Keratinocyte (primary cell): ENCODE data around the gene HOXC11. TPM values are rescaled to one million over a fixed set of nuclear protein-coding genes. Genes with fewer than 3 reads are reported as not detected.

ENCODE experiments used
- DNase-seq: peaks from one replicate; pipeline ENCODE4 v3.0.0-alpha.2; 2011; ENCODE audit warnings: low read depth, missing footprints, low spot score
- FAIRE-seq: peaks from 2 replicates; lab custom pipeline; 2011; peaks lifted over from hg19 to GRCh38; lab: Jason Lieb, UNC
- H2AFZ ChIP-seq: 2 replicates; pipeline ENCODE4 v1.6.0; 2012; ENCODE audit warnings: low read length, control low read depth, inconsistent platforms; ENCODE audit not compliant: control insufficient read depth
- H3K27ac ChIP-seq: 2 replicates; pipeline ENCODE4 v1.5.1; 2011; ENCODE audit warnings: low read length; ENCODE audit not compliant: control insufficient read depth, insufficient read depth
- H3K27me3 ChIP-seq: 3 replicates; pipeline ENCODE4 v1.6.0; 2011; ENCODE audit warnings: low read length; ENCODE audit not compliant: control insufficient read depth, insufficient read depth; ENCODE audit errors: extremely low read depth
- H3K36me3 ChIP-seq, 2 experiments: 2 replicates in 1 of 2; 3 replicates in 1 of 2; pipeline ENCODE4 v1.5.1; 2011; ENCODE audit warnings: low read length in 2 of 2, mild to moderate bottlenecking in 1 of 2; ENCODE audit not compliant: control insufficient read depth in 2 of 2, insufficient read depth in 2 of 2; ENCODE audit errors: extremely low read depth in 1 of 2
- H3K4me1 ChIP-seq: 3 replicates; pipeline ENCODE4 v1.5.1; 2011; ENCODE audit warnings: low read length; ENCODE audit not compliant: control insufficient read depth, insufficient read depth; ENCODE audit errors: extremely low read depth
- H3K4me2 ChIP-seq: 3 replicates; pipeline ENCODE4 v1.6.0; 2011; ENCODE audit warnings: low read depth, low read length; ENCODE audit not compliant: control insufficient read depth, insufficient read depth; ENCODE audit errors: extremely low read depth
- H3K4me3 ChIP-seq, 3 experiments: fragments of 200-600 bp in 1 of 3; sonication (generic) in 1 of 3; 2 replicates in 2 of 3; 3 replicates in 1 of 3; pipeline ENCODE4 v1.5.1; 2011 to 2016; ENCODE audit warnings: low read length in 3 of 3, mild to moderate bottlenecking in 3 of 3, control low read depth in 2 of 3, inconsistent platforms in 1 of 3, low read depth in 1 of 3, mixed read lengths in 1 of 3, mixed run types in 1 of 3, moderate library complexity in 1 of 3; ENCODE audit not compliant: control insufficient read depth in 2 of 3, insufficient read depth in 2 of 3; ENCODE audit errors: extremely low read depth in 1 of 3
- H3K79me2 ChIP-seq: 2 replicates; pipeline ENCODE4 v1.6.0; 2012; ENCODE audit warnings: low read length; ENCODE audit not compliant: control insufficient read depth, insufficient read depth
- H3K9ac ChIP-seq: 3 replicates; pipeline ENCODE4 v1.6.0; 2011; ENCODE audit warnings: low read length; ENCODE audit not compliant: control insufficient read depth, insufficient read depth; ENCODE audit errors: extremely low read depth
- H3K9me1 ChIP-seq: 3 replicates; pipeline ENCODE4 v1.6.0; 2011; ENCODE audit warnings: low read length; ENCODE audit not compliant: control insufficient read depth, insufficient read depth; ENCODE audit errors: extremely low read depth
- H3K9me3 ChIP-seq: 2 replicates; pipeline ENCODE4 v1.5.1; 2012; ENCODE audit warnings: low read depth, low read length; ENCODE audit not compliant: control insufficient read depth
- H4K20me1 ChIP-seq: 3 replicates; pipeline ENCODE4 v1.6.0; 2011; ENCODE audit warnings: low read length; ENCODE audit not compliant: control insufficient read depth, insufficient read depth; ENCODE audit errors: extremely low read depth
- EZH2 ChIP-seq: IDR thresholded peaks from one replicate; pipeline ENCODE4 v1.6.1; 2012; ENCODE audit warnings: inconsistent platforms, mild to moderate bottlenecking, low read length, moderate library complexity
- dilution Hi-C: fragments of 300-500 bp; cut with MboI; formaldehyde crosslinking; loops from one replicate; pipeline ENCODE4 v1.7.0; 2020; ENCODE audit warnings: low sequenced_read_pairs; ENCODE audit not compliant: extremely low pct_ligation_motif_present
- polyA plus RNA-seq, 5 experiments: library from polyadenylated mRNA; depleted of rRNA in 3 of 5; stranded (reverse) in 3 of 5; stranded (forward) in 1 of 5; unstranded in 1 of 5; fragments of >200 nt; gene quantifications; 1 replicate in 1 of 5; 2 replicates in 3 of 5; 3 replicates in 1 of 5; pipeline versions ENCODE4 v1.2.1 to v1.2.3, GENCODE V29; 2011 to 2012; ENCODE audit warnings: missing spikeins in 2 of 5, low read depth in 1 of 5, low replicate concordance in 1 of 5
- TF ChIP-seq, protein P1 (sequence below), 3 experiments: IDR thresholded peaks in 1 of 3; conservative IDR thresholded peaks in 1 of 3; optimal IDR thresholded peaks in 1 of 3; 2 replicates in 2 of 3; 3 replicates in 1 of 3; pipeline versions ENCODE3 to v1.5.1; 2011; ENCODE audit warnings: low read length in 3 of 3, mild to moderate bottlenecking in 3 of 3, moderate library complexity in 2 of 3, control low read depth in 1 of 3, inconsistent platforms in 1 of 3; ENCODE audit not compliant: insufficient read depth in 2 of 3; ENCODE audit errors: extremely low read depth in 1 of 3

The HOXC11 gene
- polyA plus RNA-seq, 1 donor (not counting 4 experiments of a cell fraction or from before 2014, with no cell fraction given), result 1.6 TPM

DNA sequence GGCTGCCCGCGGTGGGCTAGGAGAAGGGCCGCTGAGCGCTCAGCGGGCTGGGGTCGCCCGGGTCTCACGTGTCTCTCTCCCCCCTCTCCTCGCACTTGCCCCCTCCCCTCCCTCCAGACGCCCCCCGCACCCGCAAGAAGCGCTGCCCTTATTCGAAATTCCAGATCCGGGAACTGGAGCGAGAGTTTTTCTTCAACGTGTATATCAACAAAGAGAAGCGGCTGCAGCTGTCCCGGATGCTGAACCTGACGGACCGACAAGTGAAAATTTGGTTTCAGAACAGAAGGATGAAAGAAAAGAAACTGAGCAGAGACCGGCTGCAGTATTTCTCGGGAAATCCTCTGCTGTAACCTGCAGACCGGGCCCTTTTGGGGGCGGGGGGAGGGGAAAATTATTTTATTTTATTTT is 2.1 kb downstream of the HOXC11 start:
- Histone ChIP-seq H3K4me3 (peak overlapping the region; percentile 54 to 89 (median 68)), H3K4me1 (peaks cover 39% of the 10 kb centered on the region), H4K20me1 (no peaks in the 10 kb centered on the region), H3K9me1 (no peaks in the 10 kb centered on the region), H3K9ac (peak overlapping the region; percentile 89), H3K79me2 (peaks cover 22% of the 10 kb centered on the region), H3K27ac (no peak overlapping the region), H3K4me2 (peak overlapping the region; percentile 81), H3K36me3 (no peaks in the 10 kb centered on the region), H3K9me3 (no peaks in the 10 kb centered on the region), H2AFZ (no peak overlapping the region), H3K27me3 (no peaks in the 10 kb centered on the region)
- DNase-seq (no peak), FAIRE-seq (no peak)
- dilution Hi-C loops, result no loop called here
- no peak for TF ChIP-seq EZH2
- TF ChIP-seq, protein P1, sequence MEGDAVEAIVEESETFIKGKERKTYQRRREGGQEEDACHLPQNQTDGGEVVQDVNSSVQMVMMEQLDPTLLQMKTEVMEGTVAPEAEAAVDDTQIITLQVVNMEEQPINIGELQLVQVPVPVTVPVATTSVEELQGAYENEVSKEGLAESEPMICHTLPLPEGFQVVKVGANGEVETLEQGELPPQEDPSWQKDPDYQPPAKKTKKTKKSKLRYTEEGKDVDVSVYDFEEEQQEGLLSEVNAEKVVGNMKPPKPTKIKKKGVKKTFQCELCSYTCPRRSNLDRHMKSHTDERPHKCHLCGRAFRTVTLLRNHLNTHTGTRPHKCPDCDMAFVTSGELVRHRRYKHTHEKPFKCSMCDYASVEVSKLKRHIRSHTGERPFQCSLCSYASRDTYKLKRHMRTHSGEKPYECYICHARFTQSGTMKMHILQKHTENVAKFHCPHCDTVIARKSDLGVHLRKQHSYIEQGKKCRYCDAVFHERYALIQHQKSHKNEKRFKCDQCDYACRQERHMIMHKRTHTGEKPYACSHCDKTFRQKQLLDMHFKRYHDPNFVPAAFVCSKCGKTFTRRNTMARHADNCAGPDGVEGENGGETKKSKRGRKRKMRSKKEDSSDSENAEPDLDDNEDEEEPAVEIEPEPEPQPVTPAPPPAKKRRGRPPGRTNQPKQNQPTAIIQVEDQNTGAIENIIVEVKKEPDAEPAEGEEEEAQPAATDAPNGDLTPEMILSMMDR (optimal IDR thresholded peaks at IDR 0.05 in 1 of 3, IDR thresholded peaks at IDR 0.05 in 1 of 3, conservative IDR thresholded peaks at IDR 0.05 in 1 of 3; ENCODE audit: extremely low read depth in 1 of 3, insufficient read depth in 2 of 3, low read length in 3 of 3), result no peak

DNA sequence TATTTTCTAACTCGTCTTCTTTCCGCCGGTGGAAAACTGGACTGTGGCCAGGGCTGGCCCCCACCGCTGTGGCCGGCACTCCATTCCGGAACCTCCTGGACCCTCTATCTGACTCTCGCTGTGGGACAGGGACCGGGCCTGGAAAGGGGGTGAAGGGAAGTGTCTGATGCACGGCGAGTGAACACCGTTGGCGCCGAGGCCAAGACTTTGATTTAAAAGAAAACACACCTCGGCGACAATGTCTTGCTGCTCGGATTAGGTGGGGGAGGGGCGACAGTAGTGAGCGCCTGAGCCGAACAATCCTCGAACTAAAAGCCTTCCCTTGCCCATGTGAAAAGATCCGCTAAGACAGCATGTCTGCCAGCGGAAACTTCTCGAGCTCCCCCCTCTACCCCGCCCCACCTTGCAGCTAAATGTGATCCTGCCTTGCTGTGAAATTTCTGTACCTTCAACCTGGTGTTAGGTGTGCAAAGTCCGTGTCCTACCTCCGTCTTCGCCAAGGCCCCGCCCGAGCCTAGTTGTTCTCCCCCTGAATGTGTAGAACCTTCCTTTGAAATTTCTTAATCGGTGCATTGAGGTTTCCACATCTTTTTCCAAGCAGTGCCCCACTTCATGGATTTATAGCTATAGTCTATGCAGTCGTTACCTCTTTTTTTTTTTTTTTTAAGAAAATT is 2.7 kb downstream of the HOXC11 start:
- H3K4me2 ChIP-seq, result peak overlapping the region; percentile 81
- peak overlapping the region in 2 of 3 experiments; percentile 54 to 89 for H3K4me3 ChIP-seq
- H2AFZ ChIP-seq, result no peak overlapping the region
- no peaks in the 10 kb centered on the region for H3K36me3 ChIP-seq
- no peaks in the 10 kb centered on the region for H3K9me3 ChIP-seq
- H3K4me1 ChIP-seq, result peaks cover 39% of the 10 kb centered on the region
- no peak overlapping the region for H3K27ac ChIP-seq
- DNase-seq, result no peak
- peaks cover 22% of the 10 kb centered on the region for H3K79me2 ChIP-seq
- H3K9me1 ChIP-seq, result no peaks in the 10 kb centered on the region
- H3K27me3 ChIP-seq, result no peaks in the 10 kb centered on the region
- dilution Hi-C loops, result no loop called here
- H4K20me1 ChIP-seq, result no peaks in the 10 kb centered on the region
- FAIRE-seq, result no peak
- TF ChIP-seq, protein P1 (optimal IDR thresholded peaks at IDR 0.05 in 1 of 3, IDR thresholded peaks at IDR 0.05 in 1 of 3, conservative IDR thresholded peaks at IDR 0.05 in 1 of 3; ENCODE audit: extremely low read depth in 1 of 3, insufficient read depth in 2 of 3, low read length in 3 of 3), result no peak
- no peak for TF ChIP-seq EZH2
- H3K9ac ChIP-seq, result peak overlapping the region; percentile 33
